HL-60 (cell line): ENCODE measurements around the gene PSTPIP1.

ENCODE experiments used
- DNase-seq, 2 experiments: peaks; one replicate each; pipeline ENCODE4 v3.0.0-alpha.2; 2010 to 2020; ENCODE audit warnings: low read depth in 1 of 2, low spot score in 1 of 2
- H3K27ac ChIP-seq: fragments of 250-450 bp; sonication (Bioruptor Pico); replicated peaks from 2 replicates; pipeline ENCODE4 v1.5.1; 2020; ENCODE audit warnings: mild to moderate bottlenecking, moderate library complexity
- H3K27me3 ChIP-seq: fragments of 250-450 bp; sonication (Bioruptor Pico); 2 replicates; pipeline ENCODE4 v1.5.1; 2021; ENCODE audit warnings: mild to moderate bottlenecking, moderate library complexity; ENCODE audit not compliant: insufficient read depth, poor library complexity, severe bottlenecking
- H3K4me3 ChIP-seq: replicated peaks from 2 replicates; pipeline ENCODE4 v1.5.1; 2011; ENCODE audit warnings: mild to moderate bottlenecking, control low read depth, low read length; ENCODE audit not compliant: insufficient read depth
- GABPA ChIP-seq: IDR thresholded peaks from 2 replicates; pipeline ENCODE4 v1.6.1; 2012; ENCODE audit warnings: low read depth
- POLR2AphosphoS5 ChIP-seq: IDR thresholded peaks from 2 replicates; pipeline ENCODE4 v1.6.1; 2012; ENCODE audit warnings: low read depth
- SPI1 ChIP-seq: IDR thresholded peaks from 2 replicates; pipeline ENCODE4 v1.6.1; 2012; ENCODE audit warnings: low read depth, mild to moderate bottlenecking, borderline replicate concordance
- TF ChIP-seq, protein P1 (sequence below): IDR thresholded peaks from 2 replicates; pipeline ENCODE4 v1.6.1; 2012; ENCODE audit warnings: low read depth; ENCODE audit not compliant: insufficient replicate concordance
- TF ChIP-seq, protein P2 (sequence below): IDR thresholded peaks from one replicate; pipeline ENCODE4 v1.5.1; 2011; ENCODE audit warnings: low read length, control low read depth, inconsistent platforms; ENCODE audit not compliant: insufficient read depth

The PSTPIP1 gene

DNA sequence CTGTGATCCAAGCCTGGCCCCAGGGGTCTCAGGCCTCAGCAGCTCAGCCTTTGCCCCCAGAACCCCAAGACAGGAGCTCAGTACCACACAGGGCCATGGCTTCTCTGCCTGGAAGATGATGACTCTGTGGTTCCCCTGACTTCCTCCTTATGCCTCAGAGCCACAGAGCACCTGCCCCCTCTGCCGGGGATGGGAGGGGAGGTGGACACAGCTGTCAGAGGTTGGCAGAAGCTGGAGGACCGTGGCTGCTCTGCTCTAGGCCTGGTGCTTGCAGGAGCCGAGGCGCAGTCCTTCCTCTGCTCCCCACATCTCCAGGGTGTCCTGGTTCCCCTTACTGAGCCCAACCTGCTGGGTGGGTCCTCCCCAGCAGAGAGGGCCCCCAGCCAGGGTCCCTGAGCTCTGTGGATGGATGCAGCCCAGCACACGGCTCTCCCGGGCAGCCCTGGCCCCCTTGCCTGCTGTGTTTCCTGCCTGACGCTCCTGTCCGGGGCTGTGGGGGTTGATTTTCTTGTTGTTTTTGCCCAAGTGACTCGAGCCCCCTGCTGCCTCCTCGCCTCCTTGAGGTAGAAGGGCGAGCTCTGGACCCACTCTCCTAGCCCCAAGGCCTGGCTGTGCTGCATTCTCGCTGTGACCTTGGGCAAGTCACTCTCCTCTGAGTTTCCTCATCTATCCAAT is 36.6 kb downstream of the PSTPIP1 start:
- DNase-seq: peak in 1 of 2 experiments; percentile 78
- Histone ChIP-seq H3K4me3 (no peak overlapping the region), H3K27ac (no peak overlapping the region), H3K27me3 (no peaks in the 10 kb centered on the region)
- TF ChIP-seq, protein P1, sequence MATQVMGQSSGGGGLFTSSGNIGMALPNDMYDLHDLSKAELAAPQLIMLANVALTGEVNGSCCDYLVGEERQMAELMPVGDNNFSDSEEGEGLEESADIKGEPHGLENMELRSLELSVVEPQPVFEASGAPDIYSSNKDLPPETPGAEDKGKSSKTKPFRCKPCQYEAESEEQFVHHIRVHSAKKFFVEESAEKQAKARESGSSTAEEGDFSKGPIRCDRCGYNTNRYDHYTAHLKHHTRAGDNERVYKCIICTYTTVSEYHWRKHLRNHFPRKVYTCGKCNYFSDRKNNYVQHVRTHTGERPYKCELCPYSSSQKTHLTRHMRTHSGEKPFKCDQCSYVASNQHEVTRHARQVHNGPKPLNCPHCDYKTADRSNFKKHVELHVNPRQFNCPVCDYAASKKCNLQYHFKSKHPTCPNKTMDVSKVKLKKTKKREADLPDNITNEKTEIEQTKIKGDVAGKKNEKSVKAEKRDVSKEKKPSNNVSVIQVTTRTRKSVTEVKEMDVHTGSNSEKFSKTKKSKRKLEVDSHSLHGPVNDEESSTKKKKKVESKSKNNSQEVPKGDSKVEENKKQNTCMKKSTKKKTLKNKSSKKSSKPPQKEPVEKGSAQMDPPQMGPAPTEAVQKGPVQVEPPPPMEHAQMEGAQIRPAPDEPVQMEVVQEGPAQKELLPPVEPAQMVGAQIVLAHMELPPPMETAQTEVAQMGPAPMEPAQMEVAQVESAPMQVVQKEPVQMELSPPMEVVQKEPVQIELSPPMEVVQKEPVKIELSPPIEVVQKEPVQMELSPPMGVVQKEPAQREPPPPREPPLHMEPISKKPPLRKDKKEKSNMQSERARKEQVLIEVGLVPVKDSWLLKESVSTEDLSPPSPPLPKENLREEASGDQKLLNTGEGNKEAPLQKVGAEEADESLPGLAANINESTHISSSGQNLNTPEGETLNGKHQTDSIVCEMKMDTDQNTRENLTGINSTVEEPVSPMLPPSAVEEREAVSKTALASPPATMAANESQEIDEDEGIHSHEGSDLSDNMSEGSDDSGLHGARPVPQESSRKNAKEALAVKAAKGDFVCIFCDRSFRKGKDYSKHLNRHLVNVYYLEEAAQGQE: no peak
- peak; percentile 88 for TF ChIP-seq SPI1
- TF ChIP-seq POLR2AphosphoS5: peak; percentile 41

GRCh38 chr15:77032052-77032646 is 37.2 kb downstream of the PSTPIP1 start:
- no peak overlapping the region for H3K4me3 ChIP-seq
- H3K27me3 ChIP-seq: no peaks in the 10 kb centered on the region
- DNase-seq: no peak
- H3K27ac ChIP-seq: no peak overlapping the region
- TF ChIP-seq, protein P1: no peak
- TF ChIP-seq POLR2AphosphoS5: peak; percentile 8; the same call in 1 of the 2 replicates

DNA sequence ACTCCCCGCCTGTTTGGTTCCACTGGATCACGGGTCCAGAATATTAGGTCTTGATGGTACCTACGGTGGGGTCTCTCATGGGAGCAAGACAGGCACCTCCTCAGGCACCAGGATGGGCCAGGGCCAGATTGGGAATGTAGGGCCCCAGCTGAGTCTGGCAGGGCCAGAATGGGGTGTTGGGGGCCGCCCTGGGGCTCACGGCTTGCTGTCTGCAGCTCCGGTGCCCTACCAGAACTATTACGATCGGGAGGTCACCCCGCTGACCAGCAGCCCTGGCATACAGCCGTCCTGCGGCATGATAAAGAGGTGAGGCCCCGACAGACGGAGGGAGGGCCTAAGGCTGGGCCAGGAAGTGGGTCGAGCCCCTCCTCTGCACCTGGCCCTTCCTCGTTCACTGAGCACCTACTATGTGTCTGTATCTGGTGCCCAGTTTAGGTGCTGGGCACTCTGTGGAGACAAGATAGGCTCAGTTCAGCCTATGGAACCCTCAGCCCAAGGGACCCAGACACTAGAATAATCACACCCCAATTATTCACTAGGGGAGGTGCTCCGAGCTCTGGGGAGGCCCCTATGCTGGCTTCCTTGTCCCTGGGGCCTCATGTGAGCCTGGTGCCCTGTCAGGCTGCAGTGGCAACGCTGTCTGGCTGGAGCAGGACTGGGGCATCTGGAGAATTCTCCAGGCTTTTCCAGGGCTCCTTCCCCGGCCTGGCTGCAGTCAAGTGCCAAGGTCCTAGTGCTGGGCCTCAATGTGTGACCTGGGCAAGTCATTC is 37.9 kb downstream of the PSTPIP1 start:
- no peak for DNase-seq
- Histone ChIP-seq H3K4me3 (no peak overlapping the region), H3K27me3 (no peaks in the 10 kb centered on the region), H3K27ac (no peak overlapping the region)
- TF ChIP-seq, protein P1: no peak
- TF ChIP-seq GABPA (no peak), SPI1 (no peak), POLR2AphosphoS5 (no peak)
- TF ChIP-seq, protein P2, sequence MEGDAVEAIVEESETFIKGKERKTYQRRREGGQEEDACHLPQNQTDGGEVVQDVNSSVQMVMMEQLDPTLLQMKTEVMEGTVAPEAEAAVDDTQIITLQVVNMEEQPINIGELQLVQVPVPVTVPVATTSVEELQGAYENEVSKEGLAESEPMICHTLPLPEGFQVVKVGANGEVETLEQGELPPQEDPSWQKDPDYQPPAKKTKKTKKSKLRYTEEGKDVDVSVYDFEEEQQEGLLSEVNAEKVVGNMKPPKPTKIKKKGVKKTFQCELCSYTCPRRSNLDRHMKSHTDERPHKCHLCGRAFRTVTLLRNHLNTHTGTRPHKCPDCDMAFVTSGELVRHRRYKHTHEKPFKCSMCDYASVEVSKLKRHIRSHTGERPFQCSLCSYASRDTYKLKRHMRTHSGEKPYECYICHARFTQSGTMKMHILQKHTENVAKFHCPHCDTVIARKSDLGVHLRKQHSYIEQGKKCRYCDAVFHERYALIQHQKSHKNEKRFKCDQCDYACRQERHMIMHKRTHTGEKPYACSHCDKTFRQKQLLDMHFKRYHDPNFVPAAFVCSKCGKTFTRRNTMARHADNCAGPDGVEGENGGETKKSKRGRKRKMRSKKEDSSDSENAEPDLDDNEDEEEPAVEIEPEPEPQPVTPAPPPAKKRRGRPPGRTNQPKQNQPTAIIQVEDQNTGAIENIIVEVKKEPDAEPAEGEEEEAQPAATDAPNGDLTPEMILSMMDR: no peak

DNA sequence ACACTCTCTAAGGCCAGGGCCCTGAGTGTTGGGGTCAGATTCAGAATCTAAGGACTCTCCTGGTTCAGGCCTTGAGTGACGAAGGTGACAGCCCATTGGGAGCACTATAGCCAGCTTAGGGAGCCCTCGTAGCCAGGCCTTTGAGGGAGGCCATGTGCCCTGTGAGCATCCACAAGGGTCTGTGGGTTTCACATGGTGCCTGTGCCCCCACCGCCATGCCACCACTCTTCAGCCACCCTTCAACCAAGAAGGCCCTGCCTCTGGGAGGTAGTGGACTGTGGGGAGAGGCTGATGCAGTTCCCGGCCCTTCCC is 38.4 kb downstream of the PSTPIP1 start:
- Histone ChIP-seq H3K4me3 (no peak overlapping the region), H3K27ac (no peak overlapping the region), H3K27me3 (no peaks in the 10 kb centered on the region)
- TF ChIP-seq SPI1 (no peak), POLR2AphosphoS5 (no peak), GABPA (no peak)
- TF ChIP-seq, protein P1: no peak
- TF ChIP-seq, protein P2: no peak
- DNase-seq: no peak
